Colonic mucosa (tissue), 4 donors: ENCODE data around the gene GZMA. TPM values are rescaled to one million over a fixed set of nuclear protein-coding genes. Genes with fewer than 3 reads are reported as not detected.

ENCODE experiments used
- DNase-seq: peaks from one replicate; pipeline ENCODE4 v3.0.0-alpha.2; 2020
- H3K27ac ChIP-seq: fragments of 200-600 bp; one replicate; pipeline ENCODE4 v1.8.0; 2021
- H3K27me3 ChIP-seq: fragments of 200-600 bp; one replicate; pipeline ENCODE4 v1.8.0; 2021
- H3K36me3 ChIP-seq: fragments of 200-600 bp; one replicate; pipeline ENCODE4 v1.8.0; 2021
- H3K4me1 ChIP-seq: fragments of 200-600 bp; one replicate; pipeline ENCODE4 v1.8.0; 2021; ENCODE audit warnings: mild to moderate bottlenecking
- H3K4me3 ChIP-seq: fragments of 200-600 bp; one replicate; pipeline ENCODE4 v1.8.0; 2021
- H3K9ac ChIP-seq, 2 donors: one replicate each; pipeline ENCODE4 v1.7.0; 2013; ENCODE audit warnings: control low read depth in 2 of 2, low read depth in 2 of 2, low read length in 2 of 2
- H3K9me3 ChIP-seq: fragments of 200-600 bp; one replicate; pipeline ENCODE4 v1.8.0; 2021
- intact Hi-C: fragments of 100-400 bp; cut with DNase I; formaldehyde crosslinking; loops from one replicate; pipeline ENCODE4 v1.14.1; 2022
- total RNA-seq, 2 donors: library from RNA; stranded (reverse); fragmentation: NEBNext Ultra II Directional in 1 of 2; extraction: Animal tissue kit (Norgen Biotek cat#: 25700) in 1 of 2; gene quantifications; one replicate each; pipeline ENCODE4 v1.2.1, GENCODE V29; 2021
- TF ChIP-seq, protein P1 (sequence below): fragments of 200-600 bp; IDR thresholded peaks from one replicate; pipeline ENCODE4 v1.8.0; 2022; ENCODE audit warnings: antibody characterized with exemption, mild to moderate bottlenecking
- donor health status: healthy.
- donor health status: DM: no; HTN: no; CAD: no.
- donor health status: DM: no; HTN: no; CAD: no.

Gene GZMA
- total RNA-seq, 2 donors from 2014 or later = 2.0 to 5.7 TPM

DNA sequence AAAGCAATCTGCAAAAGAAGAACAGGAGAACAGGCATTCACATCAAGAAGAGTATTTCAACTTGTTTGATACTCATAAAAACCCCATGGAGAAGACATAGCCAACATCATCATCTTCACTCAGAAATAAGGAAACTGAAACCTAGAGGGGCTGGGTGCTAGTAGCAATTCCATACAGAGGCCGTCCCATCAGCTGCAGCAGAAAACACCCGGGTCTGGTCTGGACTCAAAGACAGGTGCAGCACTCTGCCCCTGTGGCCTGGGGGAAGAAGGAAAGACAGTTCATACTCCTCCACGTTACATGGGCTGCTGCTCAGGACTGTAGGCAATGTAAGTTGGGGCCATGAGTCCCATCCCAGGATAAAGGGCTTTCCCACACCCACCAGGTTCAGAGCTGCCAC is 11.6 kb downstream of the GZMA start:
- TF ChIP-seq, protein P1, sequence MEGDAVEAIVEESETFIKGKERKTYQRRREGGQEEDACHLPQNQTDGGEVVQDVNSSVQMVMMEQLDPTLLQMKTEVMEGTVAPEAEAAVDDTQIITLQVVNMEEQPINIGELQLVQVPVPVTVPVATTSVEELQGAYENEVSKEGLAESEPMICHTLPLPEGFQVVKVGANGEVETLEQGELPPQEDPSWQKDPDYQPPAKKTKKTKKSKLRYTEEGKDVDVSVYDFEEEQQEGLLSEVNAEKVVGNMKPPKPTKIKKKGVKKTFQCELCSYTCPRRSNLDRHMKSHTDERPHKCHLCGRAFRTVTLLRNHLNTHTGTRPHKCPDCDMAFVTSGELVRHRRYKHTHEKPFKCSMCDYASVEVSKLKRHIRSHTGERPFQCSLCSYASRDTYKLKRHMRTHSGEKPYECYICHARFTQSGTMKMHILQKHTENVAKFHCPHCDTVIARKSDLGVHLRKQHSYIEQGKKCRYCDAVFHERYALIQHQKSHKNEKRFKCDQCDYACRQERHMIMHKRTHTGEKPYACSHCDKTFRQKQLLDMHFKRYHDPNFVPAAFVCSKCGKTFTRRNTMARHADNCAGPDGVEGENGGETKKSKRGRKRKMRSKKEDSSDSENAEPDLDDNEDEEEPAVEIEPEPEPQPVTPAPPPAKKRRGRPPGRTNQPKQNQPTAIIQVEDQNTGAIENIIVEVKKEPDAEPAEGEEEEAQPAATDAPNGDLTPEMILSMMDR = no peak
- Histone ChIP-seq H3K4me3 (no peak overlapping the region), H3K36me3 (no peaks in the 10 kb centered on the region), H3K27me3 (no peaks in the 10 kb centered on the region), H3K9me3 (no peaks in the 10 kb centered on the region), H3K9ac (no peak overlapping the region), H3K27ac (no peak overlapping the region), H3K4me1 (no peaks in the 10 kb centered on the region)
- intact Hi-C loops = no loop called here
- DNase-seq = no peak

DNA sequence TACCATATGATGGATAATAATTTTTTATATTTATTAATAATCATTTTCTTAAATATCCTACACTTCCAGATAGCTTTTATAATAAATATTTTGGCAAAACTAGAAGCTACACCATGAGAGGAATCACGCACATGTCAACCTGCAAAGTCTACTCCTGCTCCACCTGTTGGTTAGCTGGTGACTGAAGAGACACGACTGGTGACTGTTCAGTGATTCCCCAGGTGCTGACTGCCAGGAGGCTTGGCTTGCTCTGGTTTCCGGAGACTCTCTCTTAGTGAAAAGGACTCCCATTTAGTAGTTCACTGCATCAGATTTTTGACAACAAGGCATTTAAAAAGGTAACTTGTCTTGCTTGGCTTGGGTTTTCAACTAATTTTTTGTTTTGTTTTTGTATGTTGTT is 20.9 kb downstream of the GZMA start:
- TF ChIP-seq, protein P1 = no peak
- intact Hi-C loops = no loop called here
- no peaks in the 10 kb centered on the region for H3K4me1 ChIP-seq
- no peak overlapping the region for H3K27ac ChIP-seq
- H3K27me3 ChIP-seq = no peaks in the 10 kb centered on the region
- no peaks in the 10 kb centered on the region for H3K36me3 ChIP-seq
- H3K9ac ChIP-seq = no peak overlapping the region
- H3K4me3 ChIP-seq = no peak overlapping the region
- no peak for DNase-seq
- H3K9me3 ChIP-seq = no peaks in the 10 kb centered on the region

DNA sequence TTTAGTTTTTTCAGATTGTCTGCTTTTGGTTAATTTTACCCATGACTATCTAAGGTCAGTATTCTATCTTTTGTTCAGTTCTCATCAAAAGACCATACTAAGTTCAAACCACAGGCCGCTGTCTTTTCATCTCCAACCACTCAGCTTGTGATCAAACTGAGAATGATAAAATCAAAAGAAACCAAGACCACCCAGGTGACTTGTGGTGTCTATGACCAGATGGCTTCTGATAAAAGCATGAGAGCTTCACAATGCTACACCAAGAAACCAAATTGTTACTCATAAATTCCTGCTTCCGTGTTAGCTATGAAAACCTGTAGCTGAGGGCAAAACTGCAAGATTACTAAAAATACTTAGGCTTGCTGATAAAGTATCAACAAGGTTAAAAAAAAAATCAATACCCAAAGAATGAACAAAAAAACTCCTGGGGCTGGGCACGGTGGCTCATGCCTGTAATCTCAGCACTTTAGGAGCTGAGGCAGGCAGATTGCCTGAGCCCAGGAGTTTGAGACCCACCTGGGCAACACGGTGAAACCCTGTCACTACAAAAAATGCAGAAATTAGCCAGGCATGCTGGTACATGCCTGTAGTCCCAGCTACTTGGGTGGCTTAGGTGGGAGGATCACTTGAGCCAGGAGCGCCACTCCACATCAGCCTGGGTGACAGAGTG is 31.7 kb downstream of the GZMA start:
- Histone ChIP-seq H3K27ac (no peak overlapping the region), H3K4me3 (no peak overlapping the region), H3K4me1 (no peaks in the 10 kb centered on the region), H3K27me3 (no peaks in the 10 kb centered on the region), H3K9me3 (no peaks in the 10 kb centered on the region), H3K9ac (no peak overlapping the region), H3K36me3 (no peaks in the 10 kb centered on the region)
- TF ChIP-seq, protein P1 = no peak
- intact Hi-C loops = no loop called here
- DNase-seq = no peak

DNA sequence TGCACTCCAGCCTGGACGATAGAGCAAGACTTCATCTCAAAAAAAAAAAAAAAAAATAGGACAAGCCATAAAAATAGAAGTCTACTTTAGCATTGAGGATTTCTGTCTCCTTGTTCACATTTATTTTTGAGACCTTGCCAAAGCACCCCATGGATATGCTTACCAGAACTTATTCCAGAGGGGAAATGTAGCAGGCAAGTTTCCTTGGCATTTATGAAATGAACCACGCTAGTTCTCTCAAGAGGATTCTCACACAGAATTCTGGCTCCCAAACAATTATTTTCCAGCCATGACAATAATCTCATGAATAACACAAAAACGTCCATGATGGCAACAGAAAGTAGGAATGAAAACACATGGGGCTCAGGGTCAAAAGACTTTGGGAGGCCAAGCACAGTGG is 34.1 kb downstream of the GZMA start:
- intact Hi-C loops = no loop called here

DNA sequence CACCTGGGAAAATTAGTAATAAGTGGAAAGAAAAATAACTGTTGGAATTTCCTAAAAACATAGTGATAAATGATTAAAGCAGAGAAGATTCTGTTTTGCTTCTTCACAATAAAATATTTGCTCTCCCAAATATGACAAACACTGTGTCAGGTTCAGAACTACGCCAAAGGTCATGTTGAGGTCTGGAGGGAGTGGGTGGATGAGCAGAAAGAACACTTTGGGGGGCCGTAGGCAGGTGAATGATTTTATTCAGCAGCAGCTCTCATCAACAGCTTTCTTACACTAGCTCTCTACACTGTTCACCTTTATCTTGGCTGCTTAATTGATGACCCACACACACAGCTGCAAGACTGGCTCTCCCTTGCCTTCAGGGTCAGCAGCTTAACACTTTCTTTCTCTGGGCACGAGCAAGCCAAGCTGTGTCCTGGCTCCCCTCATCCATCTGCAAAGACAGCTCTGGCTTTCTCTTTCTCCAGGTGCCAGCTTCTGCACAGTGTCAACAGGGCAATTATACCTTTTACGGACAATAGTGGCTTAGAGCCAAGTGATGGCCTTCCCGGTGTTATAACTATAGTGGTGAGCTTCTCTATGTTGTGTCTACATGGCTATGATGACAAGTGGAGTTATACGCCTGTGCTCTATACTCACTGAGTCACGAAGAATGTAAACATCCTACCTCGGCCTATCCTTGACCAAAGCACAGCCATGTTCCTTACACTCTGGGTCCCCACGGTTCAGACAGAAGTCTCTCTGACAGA is 38.6 kb downstream of the GZMA start:
- Histone ChIP-seq H3K27ac (no peak overlapping the region), H3K9me3 (no peaks in the 10 kb centered on the region), H3K4me3 (no peak overlapping the region), H3K9ac (no peak overlapping the region), H3K36me3 (no peaks in the 10 kb centered on the region), H3K27me3 (no peaks in the 10 kb centered on the region), H3K4me1 (no peaks in the 10 kb centered on the region)
- intact Hi-C loops = loop anchor here (10.0 kb wide), 2 partner anchors 196 to 626 kb away; partner anchors contain the start of gene SNX18
- TF ChIP-seq, protein P1 = no peak
- DNase-seq = no peak

More for the DNA sequence above, 34.1 kb downstream of the GZMA start:
- Histone ChIP-seq H3K9ac (no peak overlapping the region), H3K4me1 (no peaks in the 10 kb centered on the region), H3K4me3 (no peak overlapping the region), H3K27me3 (no peaks in the 10 kb centered on the region), H3K9me3 (no peaks in the 10 kb centered on the region), H3K36me3 (no peaks in the 10 kb centered on the region), H3K27ac (no peak overlapping the region)
- TF ChIP-seq, protein P1 = no peak
- no peak for DNase-seq
